IMR-90 (cell line): ENCODE data around the gene KRT16.

Source experiments
- BHLHE40 ChIP-seq: fragments of 150-350 bp; IDR thresholded peaks from 2 replicates; pipeline ENCODE4 v1.6.1; 2016; ENCODE audit warnings: mild to moderate bottlenecking, low read depth, low read length
- CHD1 ChIP-seq: IDR thresholded peaks from 2 replicates; pipeline ENCODE4 v1.6.1; 2012; ENCODE audit warnings: low read depth, low read length, improper control_type of control experiment
- MAZ ChIP-seq: IDR thresholded peaks from 2 replicates; pipeline ENCODE4 v1.6.1; 2012; ENCODE audit warnings: low read depth, mild to moderate bottlenecking, low read length, improper control_type of control experiment, moderate library complexity, borderline replicate concordance
- MXI1 ChIP-seq: IDR thresholded peaks from 2 replicates; pipeline ENCODE4 v1.6.1; 2012; ENCODE audit warnings: low read depth, mild to moderate bottlenecking, low read length, moderate library complexity, borderline replicate concordance
- POLR2A ChIP-seq: IDR thresholded peaks from 2 replicates; pipeline ENCODE4 v1.6.1; 2012; ENCODE audit warnings: mild to moderate bottlenecking, low read depth, low read length
- RAD21 ChIP-seq: IDR thresholded peaks from 2 replicates; pipeline ENCODE4 v1.6.1; 2012; ENCODE audit warnings: low read length, improper control_type of control experiment
- RCOR1 ChIP-seq: IDR thresholded peaks from 2 replicates; pipeline ENCODE4 v1.6.1; 2012; ENCODE audit warnings: mild to moderate bottlenecking, low read length, improper control_type of control experiment; ENCODE audit not compliant: insufficient replicate concordance
- RFX5 ChIP-seq: IDR thresholded peaks from 2 replicates; pipeline ENCODE4 v1.8.0; 2012; ENCODE audit warnings: low read depth, mild to moderate bottlenecking, low read length, moderate library complexity
- SMC3 ChIP-seq: fragments of 150-350 bp; IDR thresholded peaks from 2 replicates; pipeline ENCODE4 v1.6.1; 2016; ENCODE audit warnings: low read depth, mild to moderate bottlenecking, antibody characterized with exemption, low read length, moderate library complexity
- TF ChIP-seq, protein P1 (sequence below): conservative IDR thresholded peaks from 2 replicates; pipeline ENCODE4 v1.5.1; 2012; ENCODE audit warnings: mild to moderate bottlenecking, low read depth, low read length, improper control_type of control experiment
- TF ChIP-seq, protein P2 (sequence below): fragments of 150-350 bp; IDR thresholded peaks from 2 replicates; pipeline ENCODE4 v1.6.1; 2016; ENCODE audit warnings: low read depth, mild to moderate bottlenecking, low read length, moderate library complexity, borderline replicate concordance

DNA sequence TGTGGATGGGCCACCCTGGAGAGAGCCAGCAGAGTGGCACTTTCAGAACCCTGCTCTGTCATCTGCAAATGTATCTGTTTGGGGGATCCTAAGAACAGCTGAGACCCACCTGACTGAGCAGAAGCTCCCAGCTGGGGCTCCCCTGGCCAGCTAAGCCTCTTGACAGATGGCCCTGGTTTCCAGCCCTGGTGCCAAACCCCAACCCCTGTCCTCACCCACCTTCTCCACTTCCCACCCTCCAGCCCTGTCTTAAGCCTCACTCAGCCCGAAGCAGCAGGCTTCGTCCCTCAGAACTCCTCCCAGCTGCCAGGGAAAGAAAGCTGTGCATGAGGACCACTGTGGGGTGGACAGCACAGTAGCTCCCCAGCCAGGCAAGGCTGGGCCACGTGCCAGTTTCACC, 37.2 kb downstream of the KRT16 start:
- TF ChIP-seq, protein P1, sequence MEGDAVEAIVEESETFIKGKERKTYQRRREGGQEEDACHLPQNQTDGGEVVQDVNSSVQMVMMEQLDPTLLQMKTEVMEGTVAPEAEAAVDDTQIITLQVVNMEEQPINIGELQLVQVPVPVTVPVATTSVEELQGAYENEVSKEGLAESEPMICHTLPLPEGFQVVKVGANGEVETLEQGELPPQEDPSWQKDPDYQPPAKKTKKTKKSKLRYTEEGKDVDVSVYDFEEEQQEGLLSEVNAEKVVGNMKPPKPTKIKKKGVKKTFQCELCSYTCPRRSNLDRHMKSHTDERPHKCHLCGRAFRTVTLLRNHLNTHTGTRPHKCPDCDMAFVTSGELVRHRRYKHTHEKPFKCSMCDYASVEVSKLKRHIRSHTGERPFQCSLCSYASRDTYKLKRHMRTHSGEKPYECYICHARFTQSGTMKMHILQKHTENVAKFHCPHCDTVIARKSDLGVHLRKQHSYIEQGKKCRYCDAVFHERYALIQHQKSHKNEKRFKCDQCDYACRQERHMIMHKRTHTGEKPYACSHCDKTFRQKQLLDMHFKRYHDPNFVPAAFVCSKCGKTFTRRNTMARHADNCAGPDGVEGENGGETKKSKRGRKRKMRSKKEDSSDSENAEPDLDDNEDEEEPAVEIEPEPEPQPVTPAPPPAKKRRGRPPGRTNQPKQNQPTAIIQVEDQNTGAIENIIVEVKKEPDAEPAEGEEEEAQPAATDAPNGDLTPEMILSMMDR = no peak
- TF ChIP-seq MAZ = no peak
- TF ChIP-seq, protein P2, sequence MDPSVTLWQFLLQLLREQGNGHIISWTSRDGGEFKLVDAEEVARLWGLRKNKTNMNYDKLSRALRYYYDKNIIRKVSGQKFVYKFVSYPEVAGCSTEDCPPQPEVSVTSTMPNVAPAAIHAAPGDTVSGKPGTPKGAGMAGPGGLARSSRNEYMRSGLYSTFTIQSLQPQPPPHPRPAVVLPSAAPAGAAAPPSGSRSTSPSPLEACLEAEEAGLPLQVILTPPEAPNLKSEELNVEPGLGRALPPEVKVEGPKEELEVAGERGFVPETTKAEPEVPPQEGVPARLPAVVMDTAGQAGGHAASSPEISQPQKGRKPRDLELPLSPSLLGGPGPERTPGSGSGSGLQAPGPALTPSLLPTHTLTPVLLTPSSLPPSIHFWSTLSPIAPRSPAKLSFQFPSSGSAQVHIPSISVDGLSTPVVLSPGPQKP = no peak
- TF ChIP-seq RAD21 = no peak
- no peak for TF ChIP-seq POLR2A
- no peak for TF ChIP-seq RFX5
- TF ChIP-seq SMC3 = no peak
- TF ChIP-seq RCOR1 = no peak
- no peak for TF ChIP-seq MXI1
- TF ChIP-seq BHLHE40 = no peak
- TF ChIP-seq CHD1 = no peak
